DMS 273 (cell line): Measurements from ENCODE around the gene MRPS5.

Source experiments
- DNase-seq: peaks from one replicate; lab custom pipeline; 2025; ENCODE audit not compliant: unreplicated experiment; lab: John Stamatoyannopoulos, UW

Gene MRPS5

GRCh38 chr2:95091885-95092555 is 29.6 kb downstream of the MRPS5 start:
- no peak for DNase-seq

- DNase-seq, result no peak
These were observed 34.2 kb downstream of the MRPS5 start for GRCh38 chr2:95087379-95087778.

GRCh38 chr2:95086017-95086416 is 35.6 kb downstream of the MRPS5 start:
- DNase-seq, result no peak

- no peak for DNase-seq
These were observed 39.1 kb downstream of the MRPS5 start for GRCh38 chr2:95082477-95082876.

- DNase-seq, result no peak
These were observed 42.4 kb downstream of the MRPS5 start for GRCh38 chr2:95079199-95079683.

GRCh38 chr2:95077861-95078603 is 43.6 kb downstream of the MRPS5 start:
- peak; percentile 84 for DNase-seq

GRCh38 chr2:95077530-95077825 is 44.1 kb downstream of the MRPS5 start:
- DNase-seq, result peak; percentile 66

- peak; percentile 90 for DNase-seq
These were observed 44.7 kb downstream of the MRPS5 start for GRCh38 chr2:95076705-95077529.

GRCh38 chr2:95075440-95076132 is 46.0 kb downstream of the MRPS5 start:
- no peak for DNase-seq

- no peak for DNase-seq
These were observed 46.8 kb downstream of the MRPS5 start for GRCh38 chr2:95074663-95075439.

- no peak for DNase-seq
These were observed 47.5 kb downstream of the MRPS5 start for GRCh38 chr2:95073856-95074662.

- DNase-seq, result no peak
These were observed 49.2 kb downstream of the MRPS5 start for GRCh38 chr2:95072424-95072823.

GRCh38 chr2:95071856-95072255 is 49.8 kb downstream of the MRPS5 start:
- DNase-seq, result no peak

GRCh38 chr2:95069465-95069864 is 52.1 kb downstream of the MRPS5 start:
- no peak for DNase-seq

GRCh38 chr2:95068256-95068655 is 53.4 kb downstream of the MRPS5 start:
- no peak for DNase-seq

GRCh38 chr2:95063086-95063958 is 58.3 kb downstream of the MRPS5 start:
- DNase-seq, result no peak

GRCh38 chr2:95062242-95063085 is 59.1 kb downstream of the MRPS5 start:
- DNase-seq, result peak; percentile 24
